Measurements from ENCODE around the gene ARHGEF28. TPM values are rescaled to one million over a fixed set of nuclear protein-coding genes. Genes with fewer than 3 reads are reported as not detected.

The ARHGEF28 gene
- total and polyA plus RNA-seq, 2 donors, result 7.3 to 7.4 TPM

DNA sequence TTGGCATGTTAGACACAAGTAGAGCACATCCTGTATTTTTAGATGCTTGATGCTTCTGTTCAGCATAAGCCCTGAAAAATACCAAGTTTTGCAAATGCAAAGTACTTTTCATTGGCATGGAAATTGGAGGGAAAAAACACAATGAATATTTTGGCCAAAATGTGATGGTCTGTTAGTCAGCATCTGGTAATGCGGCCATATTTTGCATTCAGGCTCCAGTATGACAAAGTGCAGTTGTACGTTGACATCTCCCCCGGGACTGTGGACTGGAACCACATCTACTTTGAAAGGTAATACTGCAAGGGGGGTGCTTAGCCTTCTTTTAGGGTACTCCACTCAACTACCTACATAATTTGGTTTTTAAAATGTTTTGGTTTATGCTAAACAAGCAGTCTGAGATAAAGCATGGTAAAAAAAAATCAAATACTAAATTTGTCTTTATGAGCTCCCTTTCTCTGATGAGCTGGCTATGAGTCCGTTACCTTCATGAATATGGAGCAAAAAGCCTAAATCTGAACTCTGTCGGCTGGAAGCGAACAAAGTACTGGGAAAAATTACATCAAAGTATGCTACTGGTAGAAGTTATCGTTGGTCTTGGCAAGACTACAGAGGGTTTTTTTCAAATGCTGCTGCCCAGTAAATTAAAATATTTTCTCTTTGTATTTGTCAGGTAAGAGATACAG lies 297.0 kb downstream of the ARHGEF28 start:
- Histone ChIP-seq H3K27me3 (ENCODE audit: control insufficient read depth in 2 of 2, insufficient read depth in 1 of 2, low read length in 1 of 2) (no peaks in the 10 kb centered on the region), H3K36me3 (ENCODE audit: control insufficient read depth in 2 of 2, insufficient read depth in 2 of 2, low read length in 1 of 2) (no peaks in the 10 kb centered on the region), H3K4me3 (ENCODE audit: low read length in 2 of 2) (no peak overlapping the region), H3K4me1 (ENCODE audit: control insufficient read depth in 2 of 2, insufficient read depth in 2 of 2, low read length in 2 of 2) (no peaks in the 10 kb centered on the region), H3K9me3 (ENCODE audit: control insufficient read depth in 2 of 2, insufficient read depth in 1 of 2, low read length in 1 of 2) (no peaks in the 10 kb centered on the region), H3K27ac (ENCODE audit: low read depth in 1 of 2, low read length in 1 of 2) (no peak overlapping the region)
- no peak for DNase-seq (ENCODE audit: low read depth in 6 of 9, low spot score in 9 of 9)
- WGBS, result 82% methylated on average over 7 of the region's 7 CpGs

DNA sequence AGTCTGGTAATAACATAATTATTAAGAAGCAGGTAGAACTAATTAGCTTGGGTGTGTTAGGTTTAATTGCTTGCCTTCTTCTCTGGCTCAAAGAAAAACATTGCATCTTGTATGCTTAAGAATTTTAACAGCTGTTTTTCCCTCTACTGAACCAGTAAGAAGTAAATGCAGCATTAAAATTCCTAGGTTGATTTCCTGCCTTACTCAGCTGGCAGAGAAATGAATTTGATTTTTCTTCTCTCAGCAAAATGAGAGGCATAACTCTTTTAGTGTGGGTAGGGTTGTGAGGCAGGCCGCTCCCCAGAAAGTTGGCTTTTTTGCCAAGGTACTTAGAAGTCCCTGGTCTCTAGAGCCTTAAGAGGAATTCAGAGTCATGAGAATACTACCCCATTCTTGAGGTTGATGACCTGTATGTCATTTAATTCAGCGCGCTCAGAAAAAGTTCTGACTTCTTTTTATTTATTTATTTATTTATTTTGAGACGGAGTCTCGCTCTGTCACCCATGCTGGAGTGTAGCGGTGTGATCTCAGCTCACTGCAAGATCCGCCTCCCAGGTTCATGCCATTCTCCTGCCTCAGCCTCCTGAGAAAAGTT lies 302.6 kb downstream of the ARHGEF28 start:
- Histone ChIP-seq H3K4me3 (ENCODE audit: low read length in 2 of 2) (no peak overlapping the region), H3K9me3 (ENCODE audit: control insufficient read depth in 2 of 2, insufficient read depth in 1 of 2, low read length in 1 of 2) (no peaks in the 10 kb centered on the region), H3K27me3 (ENCODE audit: control insufficient read depth in 2 of 2, insufficient read depth in 1 of 2, low read length in 1 of 2) (no peaks in the 10 kb centered on the region), H3K36me3 (ENCODE audit: control insufficient read depth in 2 of 2, insufficient read depth in 2 of 2, low read length in 1 of 2) (no peaks in the 10 kb centered on the region), H3K27ac (ENCODE audit: low read depth in 1 of 2, low read length in 1 of 2) (no peak overlapping the region), H3K4me1 (ENCODE audit: control insufficient read depth in 2 of 2, insufficient read depth in 2 of 2, low read length in 2 of 2) (no peaks in the 10 kb centered on the region)
- WGBS, result 96% methylated on average over 7 of the region's 7 CpGs
- no peak for DNase-seq (ENCODE audit: low read depth in 6 of 9, low spot score in 9 of 9)

DNA sequence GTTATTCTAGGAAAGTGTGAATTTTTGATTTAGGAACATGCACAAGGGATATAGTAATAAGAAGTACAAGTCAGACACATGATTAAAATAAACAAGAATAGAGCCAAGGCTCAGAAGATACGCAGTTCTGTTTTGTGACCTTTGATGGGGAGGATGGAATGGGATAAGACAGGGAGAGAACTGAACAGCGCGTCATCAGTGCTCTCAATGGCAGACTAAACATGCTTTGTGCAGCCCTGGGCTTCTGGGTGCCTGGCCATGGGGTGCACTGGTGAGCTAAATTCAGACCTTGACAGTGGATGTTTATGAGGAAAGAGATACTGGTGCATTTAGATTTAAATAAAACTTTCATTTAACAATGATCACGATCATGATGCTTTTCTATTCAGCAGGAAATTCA lies 309.7 kb downstream of the ARHGEF28 start:
- Histone ChIP-seq H3K36me3 (ENCODE audit: control insufficient read depth in 2 of 2, insufficient read depth in 2 of 2, low read length in 1 of 2) (no peaks in the 10 kb centered on the region), H3K27ac (ENCODE audit: low read depth in 1 of 2, low read length in 1 of 2) (no peak overlapping the region), H3K27me3 (ENCODE audit: control insufficient read depth in 2 of 2, insufficient read depth in 1 of 2, low read length in 1 of 2) (peaks cover 0 to 3% of the 10 kb centered on the region in 2 donors), H3K4me1 (ENCODE audit: control insufficient read depth in 2 of 2, insufficient read depth in 2 of 2, low read length in 2 of 2) (peaks cover 0 to 3% of the 10 kb centered on the region in 2 donors), H3K9me3 (ENCODE audit: control insufficient read depth in 2 of 2, insufficient read depth in 1 of 2, low read length in 1 of 2) (no peaks in the 10 kb centered on the region), H3K4me3 (ENCODE audit: low read length in 2 of 2) (no peak overlapping the region)
- no peak for DNase-seq (ENCODE audit: low read depth in 6 of 9, low spot score in 9 of 9)
- 97% methylated on average over 4 of the region's 4 CpGs for WGBS

DNA sequence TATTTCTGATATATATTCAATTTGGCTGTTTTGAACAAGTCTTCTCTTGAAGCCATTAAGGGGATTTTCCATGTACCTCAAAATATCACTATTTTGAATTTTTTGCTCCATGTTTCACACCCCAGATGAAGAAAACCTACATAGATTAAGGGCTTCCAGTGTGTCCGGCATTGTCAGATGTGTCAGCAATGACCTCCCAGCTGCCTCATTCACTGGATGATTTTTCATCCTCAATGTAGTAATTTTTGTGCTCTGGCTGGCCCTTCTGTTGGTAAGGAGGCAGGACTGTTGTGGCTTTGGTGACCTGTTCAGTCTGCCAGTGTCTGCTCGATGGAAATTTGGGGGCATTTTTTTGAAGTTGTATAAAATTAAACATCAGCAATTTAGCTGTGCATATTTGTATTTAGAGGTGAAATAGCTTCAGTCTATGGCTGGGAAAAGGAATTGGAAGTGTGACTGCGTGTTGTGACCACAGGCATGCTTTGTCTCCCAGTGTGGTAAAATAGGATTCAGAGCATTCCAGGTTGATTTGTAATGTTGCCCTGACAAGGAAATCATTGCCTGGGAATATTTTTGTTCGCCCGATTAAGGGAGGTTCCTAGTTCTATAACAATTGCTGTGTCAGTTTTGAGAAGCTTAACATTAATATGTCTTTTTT lies 312.4 kb downstream of the ARHGEF28 start:
- Histone ChIP-seq H3K36me3 (ENCODE audit: control insufficient read depth in 2 of 2, insufficient read depth in 2 of 2, low read length in 1 of 2) (no peaks in the 10 kb centered on the region), H3K4me1 (ENCODE audit: control insufficient read depth in 2 of 2, insufficient read depth in 2 of 2, low read length in 2 of 2) (peaks cover 0 to 8% of the 10 kb centered on the region in 2 donors), H3K27me3 (ENCODE audit: control insufficient read depth in 2 of 2, insufficient read depth in 1 of 2, low read length in 1 of 2) (peaks cover 0 to 3% of the 10 kb centered on the region in 2 donors), H3K4me3 (ENCODE audit: low read length in 2 of 2) (no peak overlapping the region), H3K27ac (ENCODE audit: low read depth in 1 of 2, low read length in 1 of 2) (no peak overlapping the region), H3K9me3 (ENCODE audit: control insufficient read depth in 2 of 2, insufficient read depth in 1 of 2, low read length in 1 of 2) (no peaks in the 10 kb centered on the region)
- WGBS, result 78% methylated on average over 5 of the region's 5 CpGs
- no peak for DNase-seq (ENCODE audit: low read depth in 6 of 9, low spot score in 9 of 9)

DNA sequence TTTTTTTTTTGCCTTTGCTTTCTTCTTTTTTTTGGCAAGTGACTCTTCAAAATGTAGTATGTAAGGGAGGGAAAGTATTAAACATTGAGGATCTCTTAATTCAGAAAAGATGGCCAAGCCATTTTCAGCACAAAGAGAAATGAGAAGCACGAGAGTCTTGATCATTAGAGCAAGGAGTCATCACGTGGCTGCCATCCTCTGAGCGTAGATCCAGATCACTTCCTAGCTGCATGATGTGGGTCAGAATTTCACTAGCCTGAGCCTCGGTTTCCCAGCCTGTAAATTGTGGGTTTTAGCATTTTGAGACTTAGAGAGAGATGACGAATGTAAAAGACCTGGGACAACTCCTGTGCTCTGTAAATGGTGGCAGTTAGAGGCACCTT lies 312.9 kb downstream of the ARHGEF28 start:
- H3K4me3 ChIP-seq (ENCODE audit: low read length in 2 of 2), result no peak overlapping the region
- WGBS, result 94% methylated on average over 5 of the region's 5 CpGs
- H3K27me3 ChIP-seq (ENCODE audit: control insufficient read depth in 2 of 2, insufficient read depth in 1 of 2, low read length in 1 of 2), result peaks cover 0 to 3% of the 10 kb centered on the region in 2 donors
- peaks cover 0 to 8% of the 10 kb centered on the region in 2 donors for H3K4me1 ChIP-seq (ENCODE audit: control insufficient read depth in 2 of 2, insufficient read depth in 2 of 2, low read length in 2 of 2)
- H3K9me3 ChIP-seq (ENCODE audit: control insufficient read depth in 2 of 2, insufficient read depth in 1 of 2, low read length in 1 of 2), result no peaks in the 10 kb centered on the region
- no peaks in the 10 kb centered on the region for H3K36me3 ChIP-seq (ENCODE audit: control insufficient read depth in 2 of 2, insufficient read depth in 2 of 2, low read length in 1 of 2)
- DNase-seq (ENCODE audit: low read depth in 6 of 9, low spot score in 9 of 9), result no peak
- H3K27ac ChIP-seq (ENCODE audit: low read depth in 1 of 2, low read length in 1 of 2), result no peak overlapping the region

DNA sequence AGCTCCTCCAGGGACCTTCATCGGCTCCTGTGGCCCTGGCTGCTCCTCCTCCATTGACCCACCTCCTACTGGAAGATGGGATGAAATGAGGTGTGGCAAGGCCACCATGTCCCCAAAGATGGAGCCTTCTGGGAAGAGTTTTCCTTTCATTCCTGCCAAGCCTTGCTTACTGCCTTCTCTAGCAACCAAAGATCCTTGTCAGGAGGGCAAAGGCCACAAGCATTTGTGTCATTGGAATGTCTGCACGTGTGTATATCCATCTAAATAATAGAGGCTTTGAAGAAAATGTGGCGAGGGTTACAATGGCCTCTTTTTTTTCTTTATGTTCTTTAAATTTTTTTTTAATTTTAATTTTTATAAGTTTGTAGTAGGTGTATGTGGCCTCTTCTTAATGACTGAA lies 313.6 kb downstream of the ARHGEF28 start:
- H3K36me3 ChIP-seq (ENCODE audit: control insufficient read depth in 2 of 2, insufficient read depth in 2 of 2, low read length in 1 of 2), result no peaks in the 10 kb centered on the region
- no peak for DNase-seq (ENCODE audit: low read depth in 6 of 9, low spot score in 9 of 9)
- H3K27ac ChIP-seq (ENCODE audit: low read depth in 1 of 2, low read length in 1 of 2), result no peak overlapping the region
- peaks cover 0 to 3% of the 10 kb centered on the region in 2 donors for H3K27me3 ChIP-seq (ENCODE audit: control insufficient read depth in 2 of 2, insufficient read depth in 1 of 2, low read length in 1 of 2)
- peaks cover 0 to 8% of the 10 kb centered on the region in 2 donors for H3K4me1 ChIP-seq (ENCODE audit: control insufficient read depth in 2 of 2, insufficient read depth in 2 of 2, low read length in 2 of 2)
- no peaks in the 10 kb centered on the region for H3K9me3 ChIP-seq (ENCODE audit: control insufficient read depth in 2 of 2, insufficient read depth in 1 of 2, low read length in 1 of 2)
- WGBS, result 92% methylated on average over 3 of the region's 3 CpGs
- H3K4me3 ChIP-seq (ENCODE audit: low read length in 2 of 2), result no peak overlapping the region

DNA sequence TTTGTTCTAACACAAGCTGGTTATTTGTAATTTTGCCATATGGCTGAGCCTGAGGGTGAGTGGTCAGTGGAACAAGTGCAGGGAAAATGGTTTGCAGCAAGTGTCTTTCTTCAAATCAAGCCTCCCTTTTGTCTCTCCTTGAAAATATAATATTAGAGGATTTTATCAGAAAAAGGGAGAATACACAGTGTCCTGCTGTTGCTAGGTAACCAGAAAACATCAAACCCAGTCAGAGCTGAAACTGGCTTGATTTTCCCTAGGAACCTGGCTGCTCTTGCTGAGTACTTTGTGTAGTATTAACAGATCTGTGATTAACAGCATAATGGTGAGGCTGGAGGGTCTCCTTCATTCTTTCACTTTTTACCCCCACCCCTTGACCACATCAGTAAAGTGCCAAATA lies 314.0 kb downstream of the ARHGEF28 start:
- Histone ChIP-seq H3K36me3 (ENCODE audit: control insufficient read depth in 2 of 2, insufficient read depth in 2 of 2, low read length in 1 of 2) (no peaks in the 10 kb centered on the region), H3K4me3 (ENCODE audit: low read length in 2 of 2) (no peak overlapping the region), H3K9me3 (ENCODE audit: control insufficient read depth in 2 of 2, insufficient read depth in 1 of 2, low read length in 1 of 2) (no peaks in the 10 kb centered on the region), H3K4me1 (ENCODE audit: control insufficient read depth in 2 of 2, insufficient read depth in 2 of 2, low read length in 2 of 2) (peaks cover 0 to 8% of the 10 kb centered on the region in 2 donors), H3K27ac (ENCODE audit: low read depth in 1 of 2, low read length in 1 of 2) (no peak overlapping the region), H3K27me3 (ENCODE audit: control insufficient read depth in 2 of 2, insufficient read depth in 1 of 2, low read length in 1 of 2) (peaks cover 0 to 3% of the 10 kb centered on the region in 2 donors)
- DNase-seq (ENCODE audit: low read depth in 6 of 9, low spot score in 9 of 9), result no peak

DNA sequence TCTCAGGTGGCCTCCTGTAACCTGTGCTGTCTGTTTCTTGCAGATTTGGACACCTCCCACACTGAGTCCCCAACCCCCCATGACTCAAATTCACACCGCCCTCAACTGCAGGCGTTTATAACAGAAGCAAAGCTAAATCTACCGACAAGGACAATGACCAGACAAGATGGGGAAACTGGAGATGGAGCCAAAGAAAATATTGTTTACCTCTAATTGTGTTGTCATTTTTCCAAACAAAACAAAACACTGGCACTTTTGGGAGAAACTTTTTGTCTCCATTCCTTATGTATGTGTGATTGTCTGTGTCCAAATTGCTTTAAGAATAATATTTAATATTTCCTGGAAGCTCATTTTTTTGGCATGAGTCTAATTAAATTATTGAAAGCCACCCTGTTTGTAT lies 314.8 kb downstream of the ARHGEF28 start:
- WGBS, result 89% methylated on average over 3 of the region's 3 CpGs
- DNase-seq (ENCODE audit: low read depth in 6 of 9, low spot score in 9 of 9), result no peak
- no peak overlapping the region for H3K4me3 ChIP-seq (ENCODE audit: low read length in 2 of 2)
- no peak overlapping the region for H3K27ac ChIP-seq (ENCODE audit: low read depth in 1 of 2, low read length in 1 of 2)
- peaks cover 0 to 3% of the 10 kb centered on the region in 2 donors for H3K27me3 ChIP-seq (ENCODE audit: control insufficient read depth in 2 of 2, insufficient read depth in 1 of 2, low read length in 1 of 2)
- no peaks in the 10 kb centered on the region for H3K36me3 ChIP-seq (ENCODE audit: control insufficient read depth in 2 of 2, insufficient read depth in 2 of 2, low read length in 1 of 2)
- H3K4me1 ChIP-seq (ENCODE audit: control insufficient read depth in 2 of 2, insufficient read depth in 2 of 2, low read length in 2 of 2), result peaks cover 0 to 8% of the 10 kb centered on the region in 2 donors
- no peaks in the 10 kb centered on the region for H3K9me3 ChIP-seq (ENCODE audit: control insufficient read depth in 2 of 2, insufficient read depth in 1 of 2, low read length in 1 of 2)

DNA sequence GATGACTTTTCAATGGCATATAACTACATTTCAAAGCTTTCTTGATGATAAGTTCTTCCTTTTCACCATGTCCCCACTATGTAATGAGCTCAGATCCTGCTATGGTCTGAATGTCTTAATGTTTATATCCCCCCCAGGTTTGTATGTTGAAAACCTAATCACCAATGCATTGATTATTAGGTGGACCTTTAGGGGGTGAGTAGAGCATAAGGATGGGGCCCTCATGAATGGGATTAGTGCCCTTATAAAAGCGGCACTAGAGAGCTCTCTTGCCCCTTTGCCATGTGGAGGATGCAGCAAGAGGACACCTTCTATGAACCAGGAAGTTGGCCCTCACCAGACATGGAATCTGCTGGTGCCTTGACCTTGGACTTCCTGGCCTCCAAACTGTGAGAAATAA lies 316.8 kb downstream of the ARHGEF28 start:
- 98% methylated on average over 1 of the region's 1 CpG for WGBS
- peaks cover 0 to 3% of the 10 kb centered on the region in 2 donors for H3K27me3 ChIP-seq (ENCODE audit: control insufficient read depth in 2 of 2, insufficient read depth in 1 of 2, low read length in 1 of 2)
- no peak overlapping the region for H3K4me3 ChIP-seq (ENCODE audit: low read length in 2 of 2)
- DNase-seq (ENCODE audit: low read depth in 6 of 9, low spot score in 9 of 9), result no peak
- peaks cover 0 to 8% of the 10 kb centered on the region in 2 donors for H3K4me1 ChIP-seq (ENCODE audit: control insufficient read depth in 2 of 2, insufficient read depth in 2 of 2, low read length in 2 of 2)
- H3K9me3 ChIP-seq (ENCODE audit: control insufficient read depth in 2 of 2, insufficient read depth in 1 of 2, low read length in 1 of 2), result no peaks in the 10 kb centered on the region
- no peak overlapping the region for H3K27ac ChIP-seq (ENCODE audit: low read depth in 1 of 2, low read length in 1 of 2)
- H3K36me3 ChIP-seq (ENCODE audit: control insufficient read depth in 2 of 2, insufficient read depth in 2 of 2, low read length in 1 of 2), result no peaks in the 10 kb centered on the region
